Endothelial cell of umbilical vein (primary cell): ENCODE measurements around the gene MICAL3. TPM values are rescaled to one million over a fixed set of nuclear protein-coding genes. Genes with fewer than 3 reads are reported as not detected.

Experiments used
- BruUV-seq: library from RNA; stranded (reverse); fragments of 400-500 nt; replicated peaks from 2 replicates; lab custom pipeline; 2021; lab: Mats Ljungman, UMichigan
- CTCF ChIA-PET: fragments of 300-600, 350-600 bp; sonication (Branson Sonifier 250); formaldehyde crosslinking; loops from one replicate; lab custom pipeline; 2021; ENCODE audit warnings: antibody characterized with exemption, inconsistent platforms; lab: Charles Lee
- POLR2A ChIA-PET: fragments of 300-600, 350-600 bp; sonication (Branson Sonifier 250); formaldehyde crosslinking; loops from one replicate; lab custom pipeline; 2021; ENCODE audit warnings: antibody characterized with exemption, inconsistent platforms; lab: Charles Lee
- DNase-seq: peaks from one replicate; pipeline ENCODE4 v3.0.0-alpha.2; 2011; ENCODE audit warnings: low read depth, low spot score
- FAIRE-seq: peaks from 2 replicates; lab custom pipeline; 2011; peaks lifted over from hg19 to GRCh38; lab: Jason Lieb, UNC
- H2AFZ ChIP-seq: 2 replicates; pipeline ENCODE4 v1.6.0; 2012; ENCODE audit warnings: low read depth, low read length, control low read depth, inconsistent platforms
- H3K27ac ChIP-seq: 2 replicates; pipeline ENCODE4 v1.5.1; 2011; ENCODE audit warnings: low read depth, mild to moderate bottlenecking, control low read depth, low read length, moderate library complexity; ENCODE audit not compliant: insufficient read depth
- H3K27me3 ChIP-seq, 2 experiments: 2 replicates each; pipeline versions ENCODE4 v1.6.0 to v1.6.1; 2011; ENCODE audit warnings: low read length in 2 of 2, mixed read lengths in 1 of 2; ENCODE audit not compliant: control insufficient read depth in 2 of 2, insufficient read depth in 2 of 2
- H3K36me3 ChIP-seq, 2 experiments: 2 replicates in 1 of 2; 3 replicates in 1 of 2; pipeline ENCODE4 v1.5.1; 2011; ENCODE audit warnings: low read length in 2 of 2, mild to moderate bottlenecking in 1 of 2, moderate library complexity in 1 of 2; ENCODE audit not compliant: control insufficient read depth in 2 of 2, insufficient read depth in 2 of 2; ENCODE audit errors: extremely low read depth in 1 of 2
- H3K4me1 ChIP-seq: 3 replicates; pipeline ENCODE4 v1.5.1; 2011; ENCODE audit warnings: mild to moderate bottlenecking, low read length; ENCODE audit not compliant: control insufficient read depth, insufficient read depth; ENCODE audit errors: extremely low read depth
- H3K4me2 ChIP-seq: 2 replicates; pipeline ENCODE4 v1.6.1; 2011; ENCODE audit warnings: low read length, control low read depth, mixed read lengths; ENCODE audit not compliant: insufficient read depth
- H3K4me3 ChIP-seq, 3 experiments: fragments of 200-600 bp in 1 of 3; sonication (generic), shearing (Covaris generic) in 1 of 3; replicated peaks in 1 of 3; 2 replicates each; pipeline ENCODE4 v1.5.1; 2011 to 2016; ENCODE audit warnings: control low read depth in 3 of 3, low read length in 3 of 3, mild to moderate bottlenecking in 2 of 3, inconsistent platforms in 1 of 3, low read depth in 1 of 3, moderate library complexity in 1 of 3; ENCODE audit not compliant: insufficient read depth in 1 of 3
- H3K79me2 ChIP-seq: 2 replicates; pipeline ENCODE4 v1.6.0; 2012; ENCODE audit warnings: low read length, inconsistent platforms; ENCODE audit not compliant: control insufficient read depth, insufficient read depth
- H3K9ac ChIP-seq: replicated peaks from 2 replicates; pipeline ENCODE3; 2011; ENCODE audit warnings: low read length, control low read depth; ENCODE audit not compliant: insufficient read depth; ENCODE audit errors: extremely low read depth
- H3K9me1 ChIP-seq: replicated peaks from 3 replicates; pipeline ENCODE4 v1.6.0; 2011; ENCODE audit warnings: mild to moderate bottlenecking, low read length; ENCODE audit not compliant: control insufficient read depth, insufficient read depth; ENCODE audit errors: extremely low read depth
- H3K9me3 ChIP-seq: replicated peaks from 2 replicates; pipeline ENCODE4 v1.5.1; 2012; ENCODE audit warnings: low read length, inconsistent platforms; ENCODE audit not compliant: control insufficient read depth, insufficient read depth
- H4K20me1 ChIP-seq: replicated peaks from 2 replicates; pipeline ENCODE3; 2011; ENCODE audit warnings: mild to moderate bottlenecking, low read length; ENCODE audit not compliant: control insufficient read depth, insufficient read depth; ENCODE audit errors: extremely low read depth
- CTCF ChIP-seq, 2 donors: IDR thresholded peaks; 1 replicate in 1 of 2; 2 replicates in 1 of 2; pipeline ENCODE4 v1.5.1; 2011; ENCODE audit warnings: low read length in 2 of 2, mild to moderate bottlenecking in 2 of 2, moderate library complexity in 2 of 2, control low read depth in 1 of 2, inconsistent platforms in 1 of 2, low read depth in 1 of 2; ENCODE audit not compliant: insufficient read depth in 1 of 2; ENCODE audit errors: extremely low read depth in 1 of 2
- EZH2 ChIP-seq: IDR thresholded peaks from 2 replicates; pipeline ENCODE4 v1.6.1; 2012; ENCODE audit warnings: borderline replicate concordance, low read depth, mild to moderate bottlenecking, moderate library complexity, low read length, inconsistent platforms; ENCODE audit not compliant: severe bottlenecking
- FOS ChIP-seq: IDR thresholded peaks from 2 replicates; pipeline ENCODE4 v1.6.1; 2011; ENCODE audit warnings: mild to moderate bottlenecking, low read length, moderate library complexity, borderline replicate concordance; ENCODE audit not compliant: insufficient read depth
- GATA2 ChIP-seq: IDR thresholded peaks from 2 replicates; pipeline ENCODE4 v1.7.0; 2011; ENCODE audit warnings: low read depth, mild to moderate bottlenecking, moderate library complexity, mixed read lengths, low read length; ENCODE audit not compliant: insufficient read length, insufficient read depth
- JUN ChIP-seq: IDR thresholded peaks from 2 replicates; pipeline ENCODE4 v1.6.1; 2011; ENCODE audit warnings: borderline replicate concordance, low read depth; ENCODE audit not compliant: insufficient read length, insufficient read depth
- MYC ChIP-seq: IDR thresholded peaks from one replicate; pipeline ENCODE4 v1.6.1; 2011; ENCODE audit warnings: mild to moderate bottlenecking, low read depth, low read length
- POLR2A ChIP-seq: IDR thresholded peaks from 2 replicates; pipeline ENCODE4 v1.6.1; 2012; ENCODE audit warnings: low read depth, mild to moderate bottlenecking, control low read depth, low read length
- POLR2AphosphoS5 ChIP-seq: IDR thresholded peaks from 2 replicates; pipeline ENCODE4 v1.6.1; 2012; ENCODE audit warnings: low read depth, mild to moderate bottlenecking, control low read depth, low read length, moderate library complexity; ENCODE audit not compliant: insufficient read depth
- dilution Hi-C: fragments of 300-500 bp; cut with MboI; formaldehyde crosslinking; loops from one replicate; pipeline ENCODE4 v1.15.0; 2019; ENCODE audit warnings: low sequenced_read_pairs; ENCODE audit not compliant: extremely low pct_ligation_motif_present
- intact Hi-C: fragments of 100-400 bp; cut with micrococcal nuclease; formaldehyde crosslinking; loops from one replicate; pipeline ENCODE4 v1.10.0; 2022
- polyA plus RNA-seq, 4 experiments: library from polyadenylated mRNA; depleted of rRNA in 3 of 4; stranded (reverse) in 3 of 4; unstranded in 1 of 4; fragments of >200 nt; gene quantifications; 2 replicates each; pipeline versions ENCODE4 v1.2.1 to v1.2.3, GENCODE V29; 2011 to 2012; ENCODE audit warnings: missing spikeins in 1 of 4
- total RNA-seq: library from RNA; stranded (reverse); gene quantifications from 2 replicates; pipeline ENCODE4 v1.2.3, GENCODE V29; 2021
- TF ChIP-seq, protein P1 (sequence below): IDR thresholded peaks from 2 replicates; pipeline ENCODE4 v1.6.1; 2011; ENCODE audit not compliant: insufficient read depth, insufficient read length

Gene MICAL3
- total and polyA plus RNA-seq, 2 donors (not counting 3 experiments of a cell fraction or from before 2014, with no cell fraction given), result 14.5 to 63.7 TPM

DNA sequence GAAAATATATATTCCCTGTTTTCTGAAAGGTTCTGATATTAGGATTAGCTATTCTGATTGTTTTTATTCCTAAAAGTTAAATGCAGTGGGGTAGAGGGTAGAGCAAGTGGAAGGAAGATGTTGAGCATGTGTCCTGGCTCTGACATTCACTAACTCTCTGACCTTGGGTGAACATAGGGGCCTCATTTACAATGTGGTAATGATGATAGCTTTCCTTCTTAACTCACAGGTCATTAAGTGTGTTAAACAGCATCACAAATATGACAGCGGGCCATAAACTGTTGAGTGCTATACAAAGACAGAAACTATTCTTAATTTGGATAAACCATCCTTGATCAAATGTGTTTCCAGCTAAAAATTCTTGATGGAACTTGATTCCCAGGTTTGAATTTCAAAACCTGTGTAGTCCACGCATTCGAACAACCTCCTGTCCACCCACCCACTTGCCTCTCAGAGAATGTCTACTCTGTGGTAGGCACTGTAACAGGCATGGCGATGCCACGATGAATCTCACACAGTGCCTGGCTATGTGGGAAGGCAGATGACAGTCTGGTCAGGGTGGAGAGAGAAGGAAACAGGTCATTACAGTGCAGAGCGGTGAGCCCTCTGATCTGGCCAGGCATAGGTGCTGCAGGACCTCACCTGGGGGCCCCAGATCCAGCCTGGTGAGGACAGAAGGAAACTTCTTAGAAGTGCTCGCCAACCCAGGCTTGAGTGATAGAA, 34.2 kb upstream of the MICAL3 start:
- H3K9me3 ChIP-seq, result no peaks in the 10 kb centered on the region
- H2AFZ ChIP-seq, result no peak overlapping the region
- intact Hi-C loops, result no loop called here
- H3K79me2 ChIP-seq, result no peaks in the 10 kb centered on the region
- no peak overlapping the region for H3K9ac ChIP-seq
- H3K36me3 ChIP-seq, result no peaks in the 10 kb centered on the region
- H3K27ac ChIP-seq, result no peak overlapping the region
- FAIRE-seq (no peak), DNase-seq (no peak)
- ChIA-PET POLR2A (no interaction called here), CTCF (interaction anchor here (1.4 kb wide), 1 partner anchor 17 kb away, joined by 5 read pairs; no protein-coding TSS in a partner anchor)
- no peaks in the 10 kb centered on the region for H3K9me1 ChIP-seq
- TF ChIP-seq POLR2AphosphoS5 (no peak), MYC (no peak), JUN (no peak), GATA2 (no peak), CTCF (IDR thresholded peaks at IDR 0.05; ENCODE audit: extremely low read depth in 1 of 2, insufficient read depth in 1 of 2, low read depth in 1 of 2, low read length in 2 of 2) (no peak), FOS (no peak), POLR2A (no peak), EZH2 (no peak)
- TF ChIP-seq, protein P1, sequence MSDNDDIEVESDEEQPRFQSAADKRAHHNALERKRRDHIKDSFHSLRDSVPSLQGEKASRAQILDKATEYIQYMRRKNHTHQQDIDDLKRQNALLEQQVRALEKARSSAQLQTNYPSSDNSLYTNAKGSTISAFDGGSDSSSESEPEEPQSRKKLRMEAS, result no peak
- H3K27me3 ChIP-seq, result peaks cover 0 to 2% of the 10 kb centered on the region in 2 experiments
- no peaks in the 10 kb centered on the region for H4K20me1 ChIP-seq
- no peak overlapping the region for H3K4me2 ChIP-seq
- peaks cover 16% of the 10 kb centered on the region for H3K4me1 ChIP-seq
- BruUV-seq, result no TSS peak
- no peak overlapping the region for H3K4me3 ChIP-seq
- dilution Hi-C loops, result no loop called here
